Stomach (tissue), 9 donors: ENCODE measurements around the gene PKIG. TPM values are rescaled to one million over a fixed set of nuclear protein-coding genes. Genes with fewer than 3 reads are reported as not detected.

Experiments used
- DNase-seq, 2 donors: peaks; one replicate each; pipeline versions ENCODE4 v3.0.0 to v3.0.0-alpha.2; 2013 to 2019
- H3K27ac ChIP-seq, 5 donors: fragments of 200-600 bp in 4 of 5; sonication (generic) in 4 of 5; one replicate each; pipeline ENCODE4 v1.5.1; 2013 to 2019; ENCODE audit warnings: mild to moderate bottlenecking in 1 of 5, moderate library complexity in 1 of 5
- H3K27me3 ChIP-seq, 3 donors: fragments of 200-600 bp; sonication (generic); one replicate each; pipeline ENCODE4 v1.5.1; 2017 to 2019; ENCODE audit warnings: mixed run types in 1 of 3
- H3K36me3 ChIP-seq, 4 donors: fragments of 200-600 bp; sonication (generic); 1 replicate in 3 of 4; 2 replicates in 1 of 4; pipeline ENCODE4 v1.5.1; 2016 to 2019
- H3K4me1 ChIP-seq, 4 donors: fragments of 200-600 bp; sonication (generic); one replicate each; pipeline ENCODE4 v1.5.1; 2016 to 2019
- H3K4me3 ChIP-seq, 4 donors: fragments of 200-600 bp; sonication (generic) in 3 of 4; one replicate each; pipeline ENCODE4 v1.5.1; 2016 to 2019; ENCODE audit warnings: mild to moderate bottlenecking in 1 of 4
- H3K9me3 ChIP-seq, 4 donors: fragments of 200-600 bp; sonication (generic); one replicate each; pipeline ENCODE4 v1.5.1; 2016 to 2019
- EP300 ChIP-seq: sonication (generic); formaldehyde crosslinking; IDR thresholded peaks from one replicate; pipeline ENCODE4 v1.6.1; 2017; ENCODE audit warnings: antibody characterized with exemption
- POLR2A ChIP-seq, 4 donors: fragments of 450-650 bp; IDR thresholded peaks; one replicate each; pipeline ENCODE4 v1.6.1; 2016; ENCODE audit warnings: antibody characterized with exemption in 4 of 4, control low read depth in 2 of 4, mild to moderate bottlenecking in 1 of 4, moderate library complexity in 1 of 4
- POLR2AphosphoS5 ChIP-seq, 3 donors: sonication (generic); formaldehyde crosslinking; IDR thresholded peaks; one replicate each; pipeline ENCODE4 v1.6.1; 2016; ENCODE audit warnings: antibody characterized with exemption in 3 of 3
- WGBS, 5 donors: extraction: QIAGEN DNeasy Blood & Tissue Kit in 3 of 5; methylation state at CpG; one replicate each; pipeline versions ENCODE4 v1.1.5 to v1.1.7; 2013 to 2018; 5-methylcytosine and 5-hydroxymethylcytosine counted together
- intact Hi-C: fragments of 100-400 bp; cut with DNase I; formaldehyde crosslinking; loops from one replicate; pipeline ENCODE4 v1.15.1; 2023; ENCODE audit warnings: low total_unique reads
- polyA plus RNA-seq, 3 donors: library from polyadenylated mRNA; stranded (reverse); fragments of 200-250 nt; gene quantifications; one replicate each; pipeline ENCODE4 v1.2.3, GENCODE V29; 2013
- total RNA-seq, 5 donors: library from RNA; depleted of rRNA; stranded (reverse); fragments of >200 nt; gene quantifications; one replicate each; pipeline versions ENCODE4 v1.1.0 to v1.2.3, GENCODE V29; 2014 to 2016
- TF ChIP-seq, protein P1 (sequence below), 7 experiments: fragments of 450-650 bp in 4 of 7; fragments of 200-600 bp in 3 of 7; sonication (generic) in 3 of 7; IDR thresholded peaks; one replicate each; pipeline ENCODE4 v1.5.1; 2016 to 2019; ENCODE audit warnings: antibody characterized with exemption in 7 of 7, control low read depth in 2 of 7, mild to moderate bottlenecking in 1 of 7
- donor health status: healthy with polysubstance abuse.
- donor health status: Bipolar disorder and iron deficiency.
- donor health status: healthy.

Gene PKIG
- total and polyA plus RNA-seq, 8 donors, result 17.4 to 124 (median 56.4) TPM

DNA sequence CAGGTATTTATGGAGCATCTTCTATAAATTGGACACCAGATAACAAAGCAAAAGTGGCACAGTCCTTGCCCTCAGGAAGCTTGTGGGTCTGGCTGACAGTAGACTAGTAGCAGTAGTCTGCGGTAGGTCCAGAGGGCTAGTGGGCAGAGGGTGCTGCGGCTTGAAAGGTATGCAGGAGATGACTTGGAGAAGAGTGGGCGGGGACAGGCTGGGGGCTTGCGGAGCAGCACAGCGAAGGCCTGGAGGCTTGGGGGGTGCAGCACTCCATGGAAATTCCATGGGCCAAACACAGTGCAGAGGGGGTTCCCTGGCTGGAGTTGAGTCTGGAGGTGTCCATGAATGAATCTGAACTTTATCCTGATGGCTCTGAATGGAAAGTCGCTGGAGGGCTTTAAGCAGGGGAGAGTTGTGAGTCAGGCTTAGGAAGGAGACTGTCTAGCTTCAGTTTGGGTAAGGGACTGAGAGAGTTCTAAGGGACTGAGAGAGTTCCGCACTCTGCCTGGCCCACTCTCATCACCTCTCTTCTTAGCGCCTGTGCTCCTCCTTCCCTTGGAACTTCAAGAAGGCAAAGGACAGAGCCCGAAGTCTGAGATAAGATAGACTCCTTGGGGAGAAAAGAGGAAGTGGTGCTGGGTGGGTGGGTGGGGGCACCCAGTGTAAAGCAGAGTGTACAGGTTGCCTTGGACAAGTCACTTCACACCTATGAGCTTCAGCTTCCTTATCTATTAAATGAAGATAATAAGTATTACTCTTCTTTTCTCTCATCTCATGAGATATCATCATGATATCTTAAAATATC is 8.8 kb downstream of the PKIG start:
- Histone ChIP-seq H3K9me3 (no peaks in the 10 kb centered on the region), H3K36me3 (peaks cover 10 to 30% (median 28%) of the 10 kb centered on the region in 4 donors), H3K27me3 (no peaks in the 10 kb centered on the region), H3K4me1 (peaks cover 8 to 56% (median 36%) of the 10 kb centered on the region in 4 donors), H3K27ac (no peak overlapping the region), H3K4me3 (no peak overlapping the region)
- WGBS, 5 donors, result 83 to 92% (median 89%) methylated on average over 9 of the region's 9 CpGs
- intact Hi-C loops, result loop anchor here (10.0 kb wide), 1 partner anchor 46 kb away; no protein-coding TSS in a partner anchor
- DNase-seq, result no peak
- TF ChIP-seq POLR2A (IDR thresholded peaks at IDR 0.05) (no peak), POLR2AphosphoS5 (IDR thresholded peaks at IDR 0.05) (no peak), EP300 (no peak)
- TF ChIP-seq, protein P1, sequence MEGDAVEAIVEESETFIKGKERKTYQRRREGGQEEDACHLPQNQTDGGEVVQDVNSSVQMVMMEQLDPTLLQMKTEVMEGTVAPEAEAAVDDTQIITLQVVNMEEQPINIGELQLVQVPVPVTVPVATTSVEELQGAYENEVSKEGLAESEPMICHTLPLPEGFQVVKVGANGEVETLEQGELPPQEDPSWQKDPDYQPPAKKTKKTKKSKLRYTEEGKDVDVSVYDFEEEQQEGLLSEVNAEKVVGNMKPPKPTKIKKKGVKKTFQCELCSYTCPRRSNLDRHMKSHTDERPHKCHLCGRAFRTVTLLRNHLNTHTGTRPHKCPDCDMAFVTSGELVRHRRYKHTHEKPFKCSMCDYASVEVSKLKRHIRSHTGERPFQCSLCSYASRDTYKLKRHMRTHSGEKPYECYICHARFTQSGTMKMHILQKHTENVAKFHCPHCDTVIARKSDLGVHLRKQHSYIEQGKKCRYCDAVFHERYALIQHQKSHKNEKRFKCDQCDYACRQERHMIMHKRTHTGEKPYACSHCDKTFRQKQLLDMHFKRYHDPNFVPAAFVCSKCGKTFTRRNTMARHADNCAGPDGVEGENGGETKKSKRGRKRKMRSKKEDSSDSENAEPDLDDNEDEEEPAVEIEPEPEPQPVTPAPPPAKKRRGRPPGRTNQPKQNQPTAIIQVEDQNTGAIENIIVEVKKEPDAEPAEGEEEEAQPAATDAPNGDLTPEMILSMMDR (IDR thresholded peaks at IDR 0.05), result no peak

DNA sequence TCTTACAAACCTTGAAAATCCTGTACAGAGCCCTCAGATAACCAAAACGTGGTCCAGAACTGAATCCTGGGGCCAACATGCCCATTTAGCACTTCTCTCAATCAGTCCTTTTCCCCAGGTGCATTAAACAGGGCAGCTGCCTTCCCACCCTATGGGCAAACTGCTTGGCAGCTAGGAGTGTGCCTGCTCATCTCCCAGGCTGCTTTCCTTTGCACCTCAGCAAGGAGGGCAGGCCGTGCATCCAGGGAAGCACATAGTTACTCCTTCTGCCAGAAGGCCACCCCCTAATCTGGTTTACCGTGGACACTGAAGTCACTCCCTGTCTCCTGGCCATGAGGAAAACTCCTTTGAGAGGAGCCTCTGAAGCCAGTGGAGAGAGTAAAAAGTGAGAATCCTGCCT is 10.0 kb downstream of the PKIG start:
- intact Hi-C loops, result loop anchor here (10.0 kb wide), 1 partner anchor 48 kb away; no protein-coding TSS in a partner anchor
- no peak overlapping the region for H3K4me3 ChIP-seq
- no peaks in the 10 kb centered on the region for H3K27me3 ChIP-seq
- 70 to 90% (median 80%) methylated on average over 3 of the region's 3 CpGs for WGBS, 5 donors
- TF ChIP-seq EP300 (no peak), POLR2A (IDR thresholded peaks at IDR 0.05) (no peak), POLR2AphosphoS5 (IDR thresholded peaks at IDR 0.05) (no peak)
- TF ChIP-seq, protein P1 (IDR thresholded peaks at IDR 0.05), result no peak
- peaks cover 10 to 30% (median 28%) of the 10 kb centered on the region in 4 donors for H3K36me3 ChIP-seq
- peaks cover 10 to 52% (median 35%) of the 10 kb centered on the region in 4 donors for H3K4me1 ChIP-seq
- no peak for DNase-seq
- no peaks in the 10 kb centered on the region for H3K9me3 ChIP-seq
- H3K27ac ChIP-seq, result peak overlapping the region in 3 of 5 donors; percentile 6 to 35 (median 20)

DNA sequence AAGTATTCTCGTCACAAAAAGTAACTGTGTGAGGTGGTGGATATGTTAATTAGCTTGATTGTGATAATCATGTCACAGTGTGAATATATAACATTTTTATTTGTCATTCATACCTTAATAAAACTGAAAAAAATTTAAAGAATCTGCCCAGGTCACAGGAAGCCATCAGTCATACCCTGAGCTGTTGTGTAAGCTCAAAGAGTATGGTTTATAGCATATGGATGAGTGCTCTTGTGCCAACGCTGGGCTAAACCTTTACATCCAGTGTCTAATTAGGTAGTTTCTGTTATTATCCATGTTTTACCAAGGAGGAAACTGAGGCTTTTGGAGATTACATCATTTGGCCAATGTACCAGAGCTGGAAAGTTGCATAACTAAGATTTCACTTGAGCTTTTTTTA is 11.4 kb downstream of the PKIG start:
- H3K36me3 ChIP-seq, result peaks cover 10 to 30% (median 28%) of the 10 kb centered on the region in 4 donors
- no peak for DNase-seq
- intact Hi-C loops, result loop anchor here (10.0 kb wide), 1 partner anchor 49 kb away; no protein-coding TSS in a partner anchor
- no peak overlapping the region for H3K4me3 ChIP-seq
- 68 to 90% (median 79%) methylated on average over 2 of the region's 2 CpGs for WGBS, 5 donors
- no peaks in the 10 kb centered on the region for H3K9me3 ChIP-seq
- no peaks in the 10 kb centered on the region for H3K27me3 ChIP-seq
- H3K27ac ChIP-seq, result peak overlapping the region in 4 of 5 donors; percentile 11 to 60 (median 28)
- H3K4me1 ChIP-seq, result peaks cover 15 to 59% (median 44%) of the 10 kb centered on the region in 4 donors
- no peak for TF ChIP-seq POLR2A (IDR thresholded peaks at IDR 0.05)
- no peak for TF ChIP-seq EP300
- no peak for TF ChIP-seq POLR2AphosphoS5 (IDR thresholded peaks at IDR 0.05)
- TF ChIP-seq, protein P1 (IDR thresholded peaks at IDR 0.05), result no peak

DNA sequence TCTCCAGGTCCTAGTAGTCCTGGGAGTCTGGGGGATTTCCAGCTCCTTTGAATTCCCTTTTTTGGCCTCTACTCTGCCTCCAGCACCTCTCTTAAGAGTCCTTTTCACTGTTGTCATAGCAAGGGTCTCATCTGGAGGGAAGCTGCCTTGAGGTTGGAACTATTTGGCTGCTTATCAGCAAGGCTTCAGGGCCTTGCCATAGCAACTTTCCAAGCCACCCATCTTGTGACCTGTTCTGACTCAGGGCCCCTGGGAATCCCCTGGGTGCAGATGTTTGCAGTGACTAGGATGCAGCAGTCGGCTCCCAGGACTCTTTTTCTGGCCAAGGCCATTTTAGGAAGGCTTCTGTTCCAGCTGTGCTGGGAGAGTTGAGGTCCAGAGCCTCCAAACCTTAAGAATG is 12.4 kb downstream of the PKIG start:
- Histone ChIP-seq H3K9me3 (no peaks in the 10 kb centered on the region), H3K4me1 (peaks cover 22 to 65% (median 53%) of the 10 kb centered on the region in 4 donors), H3K36me3 (peaks cover 10 to 30% (median 28%) of the 10 kb centered on the region in 4 donors), H3K27me3 (no peaks in the 10 kb centered on the region), H3K27ac (peak overlapping the region in 4 of 5 donors; percentile 11 to 60 (median 28)), H3K4me3 (no peak overlapping the region)
- DNase-seq, result no peak
- WGBS, 5 donors, result 31 to 75% (median 50%) methylated on average over 1 of the region's 1 CpG
- intact Hi-C loops, result loop anchor here (10.0 kb wide), 1 partner anchor 50 kb away; no protein-coding TSS in a partner anchor
- TF ChIP-seq POLR2AphosphoS5 (IDR thresholded peaks at IDR 0.05) (no peak), EP300 (no peak), POLR2A (IDR thresholded peaks at IDR 0.05) (no peak)
- TF ChIP-seq, protein P1 (IDR thresholded peaks at IDR 0.05), result no peak
